Thyroid gland (tissue), 4 donors: ENCODE measurements around the gene CRTAP.

Experiments
- POLR2A ChIP-seq, 2 donors: fragments of 450-650 bp; IDR thresholded peaks; one replicate each; pipeline ENCODE4 v1.6.1; 2017; ENCODE audit warnings: antibody characterized with exemption in 2 of 2, mild to moderate bottlenecking in 2 of 2, moderate library complexity in 1 of 2
- TF ChIP-seq, protein P1 (sequence below), 6 experiments: fragments of 200-600 bp in 3 of 6; fragments of 450-650 bp in 3 of 6; sonication (generic) in 3 of 6; IDR thresholded peaks; one replicate each; pipeline ENCODE4 v1.5.1; 2016 to 2019; ENCODE audit warnings: antibody characterized with exemption in 6 of 6, mild to moderate bottlenecking in 2 of 6, inconsistent platforms in 1 of 6, moderate library complexity in 1 of 6

DNA sequence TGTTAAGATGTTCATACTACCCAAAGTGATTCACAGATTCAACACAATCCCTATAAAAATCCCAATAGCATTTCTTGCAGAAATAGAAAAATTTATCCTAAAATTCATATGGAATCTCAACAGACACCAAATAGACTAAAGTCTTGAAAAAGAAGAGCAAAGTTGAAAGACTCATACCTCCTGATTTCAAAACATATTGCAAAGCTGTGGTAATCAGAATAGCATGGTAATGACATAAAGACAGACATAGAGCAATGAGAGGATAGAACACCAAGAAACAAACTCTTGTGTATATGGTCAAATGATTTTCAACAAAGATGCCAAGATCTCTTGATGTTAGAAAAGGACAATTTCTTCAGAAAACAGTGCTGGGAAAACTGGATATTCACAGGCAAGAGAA, 25.1 kb upstream of the CRTAP start:
- TF ChIP-seq, protein P1, sequence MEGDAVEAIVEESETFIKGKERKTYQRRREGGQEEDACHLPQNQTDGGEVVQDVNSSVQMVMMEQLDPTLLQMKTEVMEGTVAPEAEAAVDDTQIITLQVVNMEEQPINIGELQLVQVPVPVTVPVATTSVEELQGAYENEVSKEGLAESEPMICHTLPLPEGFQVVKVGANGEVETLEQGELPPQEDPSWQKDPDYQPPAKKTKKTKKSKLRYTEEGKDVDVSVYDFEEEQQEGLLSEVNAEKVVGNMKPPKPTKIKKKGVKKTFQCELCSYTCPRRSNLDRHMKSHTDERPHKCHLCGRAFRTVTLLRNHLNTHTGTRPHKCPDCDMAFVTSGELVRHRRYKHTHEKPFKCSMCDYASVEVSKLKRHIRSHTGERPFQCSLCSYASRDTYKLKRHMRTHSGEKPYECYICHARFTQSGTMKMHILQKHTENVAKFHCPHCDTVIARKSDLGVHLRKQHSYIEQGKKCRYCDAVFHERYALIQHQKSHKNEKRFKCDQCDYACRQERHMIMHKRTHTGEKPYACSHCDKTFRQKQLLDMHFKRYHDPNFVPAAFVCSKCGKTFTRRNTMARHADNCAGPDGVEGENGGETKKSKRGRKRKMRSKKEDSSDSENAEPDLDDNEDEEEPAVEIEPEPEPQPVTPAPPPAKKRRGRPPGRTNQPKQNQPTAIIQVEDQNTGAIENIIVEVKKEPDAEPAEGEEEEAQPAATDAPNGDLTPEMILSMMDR (IDR thresholded peaks at IDR 0.05), result no peak
- TF ChIP-seq POLR2A (IDR thresholded peaks at IDR 0.05), result no peak
